Peyer's patch (tissue), 4 donors: Measurements from ENCODE around the gene PRKAR2A. TPM values are rescaled to one million over a fixed set of nuclear protein-coding genes. Genes with fewer than 3 reads are reported as not detected.
"Not testable (repeated sequence)": the region's sequence is repeated elsewhere in the genome, so short reads cannot be mapped to it uniquely, and the experiment has no call there.

Source experiments
- DNase-seq, 3 donors: peaks; one replicate each; pipeline ENCODE4 v3.0.0-alpha.2; 2017 to 2019
- H3K27ac ChIP-seq, 4 donors: fragments of 200-600 bp; sonication (generic); one replicate each; pipeline ENCODE4 v1.5.1; 2016 to 2019
- H3K27me3 ChIP-seq, 2 donors: fragments of 200-600 bp; sonication (generic); one replicate each; pipeline ENCODE4 v1.5.1; 2019
- H3K36me3 ChIP-seq, 3 donors: fragments of 200-600 bp; sonication (generic); one replicate each; pipeline ENCODE4 v1.5.1; 2016 to 2019
- H3K4me1 ChIP-seq, 4 donors: fragments of 200-600 bp; sonication (generic); one replicate each; pipeline ENCODE4 v1.5.1; 2016 to 2019
- H3K4me3 ChIP-seq, 4 donors: fragments of 200-600 bp; sonication (generic); 1 replicate in 3 of 4; 2 replicates in 1 of 4; pipeline ENCODE4 v1.5.1; 2016 to 2019; ENCODE audit warnings: mild to moderate bottlenecking in 1 of 4
- H3K9me3 ChIP-seq, 4 donors: fragments of 200-600 bp; sonication (generic); one replicate each; pipeline ENCODE4 v1.5.1; 2016 to 2019; ENCODE audit warnings: mild to moderate bottlenecking in 1 of 4
- CTCF ChIP-seq, 6 experiments: fragments of 450-650 bp in 4 of 6; fragments of 200-600 bp in 2 of 6; sonication (generic) in 1 of 6; IDR thresholded peaks; one replicate each; pipeline ENCODE4 v1.5.1; 2017 to 2019; ENCODE audit warnings: antibody characterized with exemption in 6 of 6, mild to moderate bottlenecking in 3 of 6, moderate library complexity in 1 of 6
- POLR2A ChIP-seq, 2 donors: fragments of 450-650 bp; IDR thresholded peaks; one replicate each; pipeline ENCODE4 v1.5.1; 2017; ENCODE audit warnings: antibody characterized with exemption in 2 of 2, mild to moderate bottlenecking in 2 of 2, moderate library complexity in 2 of 2
- total RNA-seq, 4 donors: library from RNA; depleted of rRNA; stranded (reverse); fragments of >200 nt; gene quantifications; one replicate each; pipeline ENCODE4 v1.1.0, GENCODE V29; 2016

The PRKAR2A gene
- total RNA-seq, 4 donors from 2014 or later, result 21.0 to 34.7 (median 25.8) TPM

DNA sequence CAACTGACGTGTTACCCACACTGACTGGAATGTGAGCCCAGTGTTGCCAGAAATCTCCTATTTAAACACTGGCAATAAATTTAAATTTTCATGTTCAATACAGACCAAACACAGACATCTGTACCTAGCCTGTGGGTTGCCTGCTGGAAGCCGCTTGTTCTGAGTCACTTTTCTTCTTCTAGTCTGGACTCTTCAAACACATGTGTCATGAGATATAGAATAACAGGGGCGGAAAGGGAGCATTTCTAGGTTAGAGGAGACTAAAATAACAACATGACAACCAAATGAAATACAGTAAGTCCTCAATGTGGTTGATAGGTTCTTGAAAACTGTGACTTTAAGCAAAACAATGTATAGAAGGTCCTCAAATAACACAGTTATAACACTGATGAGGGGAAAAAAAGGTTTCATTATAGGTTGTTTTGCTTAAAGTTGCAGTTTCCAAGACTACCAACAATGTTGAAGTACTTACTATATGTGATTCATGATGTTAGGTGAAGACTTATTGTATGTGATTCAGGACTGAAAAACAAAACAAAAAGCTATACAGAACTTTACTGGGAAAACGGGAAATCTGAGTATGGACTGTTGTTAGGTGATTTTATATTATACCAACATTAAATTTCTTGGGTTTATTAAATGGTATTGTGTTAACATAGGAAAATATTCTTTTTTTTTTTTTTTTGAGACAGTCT, 63.1 kb downstream of the PRKAR2A start:
- Histone ChIP-seq H3K9me3 (no peaks in the 10 kb centered on the region), H3K36me3 (peaks cover 0 to 40% (median 0%) of the 10 kb centered on the region in 3 donors)
- TF ChIP-seq CTCF (IDR thresholded peaks at IDR 0.05) (no peak), POLR2A (IDR thresholded peaks at IDR 0.05) (no peak)

GRCh38 chr3:48783304-48783703, 64.4 kb downstream of the PRKAR2A start:
- Histone ChIP-seq H3K36me3 (peaks cover 0 to 36% (median 0%) of the 10 kb centered on the region in 3 donors), H3K27me3 (no peaks in the 10 kb centered on the region), H3K4me1 (no peaks in the 10 kb centered on the region), H3K4me3 (no peak overlapping the region), H3K27ac (no peak overlapping the region), H3K9me3 (no peaks in the 10 kb centered on the region)
- no peak for DNase-seq
- TF ChIP-seq POLR2A (IDR thresholded peaks at IDR 0.05) (no peak), CTCF (IDR thresholded peaks at IDR 0.05) (no peak)

More for the DNA sequence above, 63.1 kb downstream of the PRKAR2A start:
- Histone ChIP-seq H3K4me3 (no peak overlapping the region), H3K4me1 (no peaks in the 10 kb centered on the region), H3K27me3 (no peaks in the 10 kb centered on the region), H3K27ac (no peak overlapping the region)
- no peak for DNase-seq

- Histone ChIP-seq H3K4me1 (no peaks in the 10 kb centered on the region), H3K27ac (no peak overlapping the region), H3K36me3 (peaks cover 0 to 36% (median 0%) of the 10 kb centered on the region in 3 donors), H3K4me3 (no peak overlapping the region), H3K9me3 (no peaks in the 10 kb centered on the region), H3K27me3 (no peaks in the 10 kb centered on the region)
- DNase-seq, result no peak
- no peak for TF ChIP-seq CTCF (IDR thresholded peaks at IDR 0.05)
- TF ChIP-seq POLR2A (IDR thresholded peaks at IDR 0.05), result no peak
These were observed 65.6 kb downstream of the PRKAR2A start for GRCh38 chr3:48782046-48782445.

- not testable (repeated sequence) for H3K27me3 ChIP-seq, DNase-seq, H3K4me3 ChIP-seq, H3K4me1 ChIP-seq, H3K9me3 ChIP-seq, H3K27ac ChIP-seq
- H3K36me3 ChIP-seq, result peaks cover 0 to 40% (median 0%) of the 10 kb centered on the region in 3 donors
These were observed 69.1 kb downstream of the PRKAR2A start for GRCh38 chr3:48778565-48778964.

DNA sequence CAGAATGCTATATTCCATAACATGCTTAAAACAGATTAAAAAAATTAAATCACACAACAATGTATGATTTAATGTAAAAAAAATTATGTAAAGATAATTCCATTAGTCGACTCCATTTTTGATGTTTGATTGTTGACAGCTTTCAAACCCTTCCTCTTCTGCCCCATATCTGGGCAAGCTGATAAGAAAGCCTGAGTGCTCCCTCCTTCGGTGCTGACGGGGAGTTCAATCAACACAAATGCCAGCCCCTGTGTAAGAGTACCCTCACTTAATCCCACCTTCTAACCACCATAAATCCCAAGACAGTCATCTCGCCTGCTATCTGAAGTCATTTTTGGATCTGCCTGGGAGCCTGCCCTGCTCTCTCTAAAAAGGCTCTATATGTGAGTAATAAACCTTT, 70.8 kb downstream of the PRKAR2A start:
- Histone ChIP-seq H3K36me3 (peaks cover 0 to 33% (median 0%) of the 10 kb centered on the region in 3 donors), H3K4me3 (no peak overlapping the region), H3K9me3 (no peaks in the 10 kb centered on the region), H3K27ac (no peak overlapping the region), H3K4me1 (no peaks in the 10 kb centered on the region), H3K27me3 (no peaks in the 10 kb centered on the region)
- TF ChIP-seq CTCF (IDR thresholded peaks at IDR 0.05) (no peak), POLR2A (IDR thresholded peaks at IDR 0.05) (no peak)
- DNase-seq, result no peak

GRCh38 chr3:48770192-48770502, 77.5 kb downstream of the PRKAR2A start:
- Histone ChIP-seq H3K27me3 (no peaks in the 10 kb centered on the region), H3K9me3 (no peaks in the 10 kb centered on the region), H3K4me1 (no peaks in the 10 kb centered on the region), H3K36me3 (peaks cover 0 to 52% (median 0%) of the 10 kb centered on the region in 3 donors), H3K4me3 (no peak overlapping the region), H3K27ac (no peak overlapping the region)
- TF ChIP-seq POLR2A (IDR thresholded peaks at IDR 0.05), result no peak
- no peak for TF ChIP-seq CTCF (IDR thresholded peaks at IDR 0.05)
- DNase-seq, result no peak
